Peyer's patch (tissue), 4 donors: ENCODE data around the gene FRMPD4. TPM values are rescaled to one million over a fixed set of nuclear protein-coding genes. Genes with fewer than 3 reads are reported as not detected.

Experiments
- DNase-seq, 3 donors: peaks; one replicate each; pipeline ENCODE4 v3.0.0-alpha.2; 2017 to 2019
- H3K27ac ChIP-seq, 4 donors: fragments of 200-600 bp; sonication (generic); one replicate each; pipeline ENCODE4 v1.5.1; 2016 to 2019
- H3K27me3 ChIP-seq, 2 donors: fragments of 200-600 bp; sonication (generic); one replicate each; pipeline ENCODE4 v1.5.1; 2019
- H3K36me3 ChIP-seq, 3 donors: fragments of 200-600 bp; sonication (generic); one replicate each; pipeline ENCODE4 v1.5.1; 2016 to 2019
- H3K4me1 ChIP-seq, 4 donors: fragments of 200-600 bp; sonication (generic); one replicate each; pipeline ENCODE4 v1.5.1; 2016 to 2019
- H3K4me3 ChIP-seq, 4 donors: fragments of 200-600 bp; sonication (generic); 1 replicate in 3 of 4; 2 replicates in 1 of 4; pipeline ENCODE4 v1.5.1; 2016 to 2019; ENCODE audit warnings: mild to moderate bottlenecking in 1 of 4
- H3K9me3 ChIP-seq, 4 donors: fragments of 200-600 bp; sonication (generic); one replicate each; pipeline ENCODE4 v1.5.1; 2016 to 2019; ENCODE audit warnings: mild to moderate bottlenecking in 1 of 4
- POLR2A ChIP-seq, 2 donors: fragments of 450-650 bp; IDR thresholded peaks; one replicate each; pipeline ENCODE4 v1.5.1; 2017; ENCODE audit warnings: antibody characterized with exemption in 2 of 2, mild to moderate bottlenecking in 2 of 2, moderate library complexity in 2 of 2
- total RNA-seq, 4 donors: library from RNA; depleted of rRNA; stranded (reverse); fragments of >200 nt; gene quantifications; one replicate each; pipeline ENCODE4 v1.1.0, GENCODE V29; 2016
- TF ChIP-seq, protein P1 (sequence below), 6 experiments: fragments of 450-650 bp in 4 of 6; fragments of 200-600 bp in 2 of 6; sonication (generic) in 1 of 6; IDR thresholded peaks; one replicate each; pipeline ENCODE4 v1.5.1; 2017 to 2019; ENCODE audit warnings: antibody characterized with exemption in 6 of 6, mild to moderate bottlenecking in 3 of 6, moderate library complexity in 1 of 6

The FRMPD4 gene
- total RNA-seq, 4 donors from 2014 or later: 0.19 TPM; not detected in 3

GRCh38 chrX:12308420-12308819 is 170.1 kb downstream of the FRMPD4 start:
- DNase-seq: no peak
- no peak overlapping the region for H3K27ac ChIP-seq
- H3K36me3 ChIP-seq: no peaks in the 10 kb centered on the region
- no peak overlapping the region for H3K4me3 ChIP-seq
- no peak for TF ChIP-seq POLR2A (IDR thresholded peaks at IDR 0.05)
- TF ChIP-seq, protein P1, sequence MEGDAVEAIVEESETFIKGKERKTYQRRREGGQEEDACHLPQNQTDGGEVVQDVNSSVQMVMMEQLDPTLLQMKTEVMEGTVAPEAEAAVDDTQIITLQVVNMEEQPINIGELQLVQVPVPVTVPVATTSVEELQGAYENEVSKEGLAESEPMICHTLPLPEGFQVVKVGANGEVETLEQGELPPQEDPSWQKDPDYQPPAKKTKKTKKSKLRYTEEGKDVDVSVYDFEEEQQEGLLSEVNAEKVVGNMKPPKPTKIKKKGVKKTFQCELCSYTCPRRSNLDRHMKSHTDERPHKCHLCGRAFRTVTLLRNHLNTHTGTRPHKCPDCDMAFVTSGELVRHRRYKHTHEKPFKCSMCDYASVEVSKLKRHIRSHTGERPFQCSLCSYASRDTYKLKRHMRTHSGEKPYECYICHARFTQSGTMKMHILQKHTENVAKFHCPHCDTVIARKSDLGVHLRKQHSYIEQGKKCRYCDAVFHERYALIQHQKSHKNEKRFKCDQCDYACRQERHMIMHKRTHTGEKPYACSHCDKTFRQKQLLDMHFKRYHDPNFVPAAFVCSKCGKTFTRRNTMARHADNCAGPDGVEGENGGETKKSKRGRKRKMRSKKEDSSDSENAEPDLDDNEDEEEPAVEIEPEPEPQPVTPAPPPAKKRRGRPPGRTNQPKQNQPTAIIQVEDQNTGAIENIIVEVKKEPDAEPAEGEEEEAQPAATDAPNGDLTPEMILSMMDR (IDR thresholded peaks at IDR 0.05): no peak
- no peaks in the 10 kb centered on the region for H3K4me1 ChIP-seq
- no peaks in the 10 kb centered on the region for H3K9me3 ChIP-seq
- no peaks in the 10 kb centered on the region for H3K27me3 ChIP-seq

DNA sequence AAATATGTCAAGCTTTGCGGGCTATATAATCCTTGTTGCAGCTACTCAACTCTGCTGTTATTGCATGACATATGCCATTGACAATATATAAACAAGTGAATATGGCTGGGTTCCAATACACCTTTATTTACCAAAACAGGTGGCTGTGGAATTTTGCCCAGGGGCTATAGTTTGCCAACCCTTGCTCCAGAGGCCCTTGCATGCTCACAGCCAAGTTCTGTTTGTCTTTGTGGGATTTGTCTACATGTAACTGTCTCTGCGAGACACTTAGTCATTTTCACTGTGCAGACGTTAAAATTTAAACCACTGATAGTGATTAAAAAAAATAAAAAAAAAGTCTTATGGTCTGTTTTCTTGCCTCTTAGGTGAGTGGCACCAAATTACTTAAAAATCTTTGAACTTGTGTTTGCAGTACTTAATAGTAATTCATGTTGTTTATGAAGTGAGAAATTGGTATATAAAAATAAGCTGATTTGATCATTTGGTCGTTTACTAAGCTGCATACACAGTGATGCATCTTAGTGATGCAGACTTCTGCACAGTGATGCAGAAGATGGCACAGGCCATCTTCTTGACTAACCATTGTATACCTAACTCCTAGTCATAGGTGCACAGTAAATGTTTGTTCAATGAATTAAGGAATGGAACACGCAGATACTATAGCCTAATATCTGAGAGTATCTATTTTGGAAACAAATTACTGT is 170.9 kb downstream of the FRMPD4 start:
- Histone ChIP-seq H3K4me1 (no peaks in the 10 kb centered on the region), H3K36me3 (no peaks in the 10 kb centered on the region), H3K27me3 (no peaks in the 10 kb centered on the region), H3K9me3 (no peaks in the 10 kb centered on the region), H3K27ac (no peak overlapping the region), H3K4me3 (no peak overlapping the region)
- no peak for DNase-seq
- TF ChIP-seq, protein P1 (IDR thresholded peaks at IDR 0.05): no peak
- TF ChIP-seq POLR2A (IDR thresholded peaks at IDR 0.05): no peak

- no peak for DNase-seq
- H3K9me3 ChIP-seq: no peaks in the 10 kb centered on the region
- TF ChIP-seq, protein P1 (IDR thresholded peaks at IDR 0.05): no peak
- no peak for TF ChIP-seq POLR2A (IDR thresholded peaks at IDR 0.05)
- no peaks in the 10 kb centered on the region for H3K36me3 ChIP-seq
- H3K4me1 ChIP-seq: no peaks in the 10 kb centered on the region
- no peak overlapping the region for H3K4me3 ChIP-seq
- H3K27ac ChIP-seq: no peak overlapping the region
- H3K27me3 ChIP-seq: no peaks in the 10 kb centered on the region
Measured at GRCh38 chrX:12309744-12310076, 171.4 kb downstream of the FRMPD4 start.

DNA sequence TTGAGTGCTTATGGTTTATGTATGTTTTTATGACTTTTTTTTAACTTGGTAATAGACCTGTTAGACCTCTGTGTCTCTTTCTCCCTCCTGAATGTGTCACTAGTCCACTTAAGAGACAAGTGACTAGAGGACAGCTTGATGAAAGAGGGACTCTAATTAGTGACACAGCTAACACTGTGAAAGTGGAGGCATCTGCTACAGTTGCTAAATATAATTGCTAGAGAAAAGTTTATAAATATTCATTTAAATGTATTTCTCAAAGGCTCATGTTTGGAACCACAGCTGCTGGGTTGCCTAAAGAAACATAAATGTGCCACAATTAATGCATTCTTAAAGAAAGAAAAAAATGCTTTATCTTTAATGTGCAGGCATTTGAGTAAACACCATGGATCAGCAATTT is 176.4 kb downstream of the FRMPD4 start:
- Histone ChIP-seq H3K4me1 (no peaks in the 10 kb centered on the region), H3K27me3 (no peaks in the 10 kb centered on the region), H3K9me3 (no peaks in the 10 kb centered on the region), H3K36me3 (no peaks in the 10 kb centered on the region), H3K4me3 (no peak overlapping the region), H3K27ac (no peak overlapping the region)
- DNase-seq: no peak
- TF ChIP-seq POLR2A (IDR thresholded peaks at IDR 0.05): no peak
- TF ChIP-seq, protein P1 (IDR thresholded peaks at IDR 0.05): no peak

GRCh38 chrX:12315526-12315925 is 177.3 kb downstream of the FRMPD4 start:
- Histone ChIP-seq H3K4me1 (no peaks in the 10 kb centered on the region), H3K9me3 (no peaks in the 10 kb centered on the region), H3K27me3 (no peaks in the 10 kb centered on the region), H3K36me3 (no peaks in the 10 kb centered on the region), H3K4me3 (no peak overlapping the region), H3K27ac (no peak overlapping the region)
- TF ChIP-seq POLR2A (IDR thresholded peaks at IDR 0.05): no peak
- TF ChIP-seq, protein P1 (IDR thresholded peaks at IDR 0.05): no peak
- no peak for DNase-seq
